ENCODE measurements around the gene PDSS1.
A peak's percentile ranks its signal among the peaks of the same experiment; 100 is the strongest.
"Not testable (repeated sequence)": the region's sequence is repeated elsewhere in the genome, so short reads cannot be mapped to it uniquely, and the experiment has no call there.

Gene PDSS1, protein sequence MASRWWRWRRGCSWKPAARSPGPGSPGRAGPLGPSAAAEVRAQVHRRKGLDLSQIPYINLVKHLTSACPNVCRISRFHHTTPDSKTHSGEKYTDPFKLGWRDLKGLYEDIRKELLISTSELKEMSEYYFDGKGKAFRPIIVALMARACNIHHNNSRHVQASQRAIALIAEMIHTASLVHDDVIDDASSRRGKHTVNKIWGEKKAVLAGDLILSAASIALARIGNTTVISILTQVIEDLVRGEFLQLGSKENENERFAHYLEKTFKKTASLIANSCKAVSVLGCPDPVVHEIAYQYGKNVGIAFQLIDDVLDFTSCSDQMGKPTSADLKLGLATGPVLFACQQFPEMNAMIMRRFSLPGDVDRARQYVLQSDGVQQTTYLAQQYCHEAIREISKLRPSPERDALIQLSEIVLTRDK

DNA sequence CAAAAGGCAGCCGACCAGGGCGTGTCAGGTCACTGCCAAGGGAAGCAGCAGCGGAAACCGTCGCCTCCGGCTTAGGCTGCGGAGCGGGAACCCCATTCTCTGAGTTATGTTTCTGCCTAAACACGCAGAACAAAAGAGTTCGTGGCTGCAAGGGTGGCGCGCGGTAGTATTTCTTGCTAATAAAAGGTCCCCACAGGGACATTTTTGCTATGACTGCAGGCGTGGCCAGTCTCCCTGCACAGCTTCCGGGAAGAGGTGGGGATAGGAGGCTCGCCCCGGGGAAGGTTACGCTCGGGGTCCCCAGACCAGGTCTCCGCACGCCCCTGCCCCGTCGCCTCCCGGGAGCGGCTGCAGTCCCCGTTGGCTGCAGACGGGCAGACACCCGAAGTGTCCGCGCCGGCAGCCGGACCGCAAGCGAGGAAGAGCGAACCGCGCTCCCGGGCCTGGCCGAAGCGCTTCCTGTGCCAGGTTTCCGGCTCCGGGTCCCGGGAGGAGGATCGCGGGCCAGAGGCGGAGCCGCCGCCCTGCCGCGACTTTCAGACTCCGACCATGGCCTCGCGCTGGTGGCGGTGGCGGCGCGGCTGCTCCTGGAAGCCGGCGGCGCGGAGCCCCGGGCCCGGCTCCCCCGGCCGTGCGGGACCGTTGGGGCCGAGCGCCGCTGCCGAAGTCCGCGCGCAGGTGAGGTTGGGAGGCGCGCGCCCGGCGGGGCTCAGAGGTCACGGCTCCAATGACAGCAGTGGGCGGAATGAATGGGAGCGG lies at the start of gene PDSS1:
Gene PDSS1, plus strand, starts transcription at position 539 of the 759 bp plus-strand sequence. Its CDS starts 11 bp downstream, at position 550.
- H3K27me3 Mint-ChIP-seq = no peaks in the 10 kb centered on the region
- H3K27ac Mint-ChIP-seq = peak within 1 kb of the TSS; percentile 95 to 98
- ATAC-seq = peak; percentile 86
- H3K9me3 Mint-ChIP-seq = no peaks in the 10 kb centered on the region
- peak; percentile 66 to 69 for DNase-seq
- peaks cover 44% of the 10 kb centered on the region for H3K4me1 Mint-ChIP-seq
- H3K4me3 Mint-ChIP-seq = peak within 1 kb of the TSS; percentile 99 to 100

DNA sequence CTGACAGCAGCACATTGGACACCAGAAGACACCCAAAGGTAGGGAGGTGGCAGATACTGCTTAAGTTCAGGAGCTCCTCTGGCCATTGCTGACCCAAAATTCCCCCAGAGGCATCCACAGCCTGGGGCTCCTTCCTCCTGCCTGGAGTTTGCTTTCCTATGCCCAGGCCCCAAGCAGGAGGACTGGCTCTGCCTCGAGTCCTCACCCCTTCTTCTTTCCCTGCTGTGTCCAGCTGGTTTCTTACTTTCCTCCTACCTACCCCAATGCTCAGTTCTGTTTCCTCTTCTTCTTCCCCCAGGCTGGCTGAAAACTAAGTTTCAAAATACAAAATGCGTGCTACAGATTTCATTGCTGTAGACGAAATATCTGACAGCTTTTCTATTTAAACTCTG lies 49.3 kb upstream of the PDSS1 start:
- not testable (repeated sequence) for H3K27me3 Mint-ChIP-seq, ATAC-seq, H3K4me1 Mint-ChIP-seq, DNase-seq, H3K4me3 Mint-ChIP-seq, H3K9me3 Mint-ChIP-seq
- peak overlapping the region; percentile 1 to 21 for H3K27ac Mint-ChIP-seq

DNA sequence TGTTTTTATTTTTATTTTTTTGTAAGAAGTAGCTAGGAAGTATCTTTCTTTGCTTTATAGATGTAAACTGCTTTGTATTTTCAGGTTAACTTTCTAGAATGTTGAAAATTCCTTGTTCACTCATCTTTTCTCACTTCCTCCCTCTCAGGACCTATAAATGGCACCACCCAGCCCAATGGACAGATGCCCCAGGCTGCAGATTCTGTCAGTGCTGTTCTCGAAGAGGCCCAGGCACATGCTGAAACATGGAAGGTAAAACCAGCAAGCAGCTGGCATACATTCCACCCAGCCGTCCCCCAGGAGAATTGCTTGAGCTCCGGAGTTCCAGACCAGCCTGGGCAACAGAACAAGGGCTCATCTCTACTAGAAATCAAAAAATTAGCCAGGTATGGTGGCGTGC lies 47.1 kb upstream of the PDSS1 start:
- no peak overlapping the region for H3K27ac Mint-ChIP-seq
- H3K4me3 Mint-ChIP-seq = no peak overlapping the region
- H3K9me3 Mint-ChIP-seq = no peaks in the 10 kb centered on the region
- no peak for DNase-seq
- H3K4me1 Mint-ChIP-seq = no peaks in the 10 kb centered on the region
- no peaks in the 10 kb centered on the region for H3K27me3 Mint-ChIP-seq
- no peak for ATAC-seq

DNA sequence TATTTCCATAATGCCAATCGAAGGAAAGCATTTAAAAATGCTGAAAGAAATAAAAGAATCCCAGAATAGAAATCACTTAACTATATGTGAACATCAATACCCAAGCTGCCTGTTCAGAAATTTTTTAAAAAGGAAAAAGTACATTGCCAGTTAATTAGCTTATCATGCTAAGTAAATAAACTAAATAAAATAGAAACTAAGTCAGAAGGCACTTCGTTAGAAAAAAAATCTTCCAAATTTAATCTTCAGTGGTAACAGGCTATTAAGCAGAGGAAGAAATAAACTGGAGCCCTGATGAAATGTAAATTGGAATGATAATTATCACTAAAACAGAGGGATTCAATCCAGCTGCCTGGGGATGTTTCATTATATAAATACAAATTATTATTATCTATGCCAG lies 46.0 kb upstream of the PDSS1 start:
- not testable (repeated sequence) for H3K4me1 Mint-ChIP-seq, DNase-seq, ATAC-seq, H3K27ac Mint-ChIP-seq, H3K27me3 Mint-ChIP-seq, H3K9me3 Mint-ChIP-seq, H3K4me3 Mint-ChIP-seq

DNA sequence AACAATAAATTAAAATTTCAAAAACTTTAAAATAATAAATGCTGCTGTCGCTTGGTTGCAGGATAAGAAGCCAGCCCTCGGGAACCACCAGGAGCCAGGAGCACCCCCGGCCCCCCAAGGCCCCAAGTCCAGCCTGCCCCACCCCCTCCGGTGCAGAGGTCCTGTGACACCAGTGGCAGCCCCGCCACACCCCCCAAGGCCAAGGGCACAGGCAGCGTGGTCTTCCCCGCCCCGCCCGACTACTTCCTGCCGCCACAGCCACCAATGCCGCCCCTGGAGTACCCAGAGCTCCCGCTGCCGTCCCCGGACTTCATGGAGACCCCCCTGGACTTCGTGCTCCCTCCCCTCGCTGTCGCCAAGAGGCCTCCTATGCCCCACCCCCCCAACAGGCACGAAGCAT lies 44.5 kb upstream of the PDSS1 start:
- Mint-ChIP-seq H3K27me3 (no peaks in the 10 kb centered on the region), H3K9me3 (peaks cover 7 to 8% of the 10 kb centered on the region in 2 donors), H3K4me3 (no peak overlapping the region), H3K4me1 (no peaks in the 10 kb centered on the region), H3K27ac (no peak overlapping the region)
- DNase-seq = no peak
- ATAC-seq = no peak

DNA sequence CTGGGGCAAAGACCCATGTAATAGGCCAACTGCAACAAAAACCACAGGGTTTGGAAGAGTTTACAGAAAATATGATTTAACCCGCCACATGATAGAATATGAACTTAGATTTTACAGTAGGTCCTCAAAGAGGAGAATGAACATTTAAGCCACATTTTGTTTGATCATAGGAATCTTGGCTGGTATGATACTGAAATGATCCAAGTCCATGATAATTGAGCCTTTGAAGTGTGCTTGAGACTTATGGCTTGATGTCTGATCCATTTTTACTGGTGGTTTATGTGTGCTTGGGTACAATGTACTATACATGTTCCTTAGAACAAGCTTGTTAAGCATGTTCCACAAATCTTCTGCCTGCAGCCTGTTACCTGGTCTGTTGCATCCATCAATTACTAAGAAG lies 41.8 kb upstream of the PDSS1 start:
- DNase-seq (no peak), ATAC-seq (no peak)
- Mint-ChIP-seq H3K4me1 (no peaks in the 10 kb centered on the region), H3K9me3 (peaks cover 12 to 16% of the 10 kb centered on the region in 2 donors), H3K27ac (no peak overlapping the region), H3K4me3 (no peak overlapping the region), H3K27me3 (no peaks in the 10 kb centered on the region)

DNA sequence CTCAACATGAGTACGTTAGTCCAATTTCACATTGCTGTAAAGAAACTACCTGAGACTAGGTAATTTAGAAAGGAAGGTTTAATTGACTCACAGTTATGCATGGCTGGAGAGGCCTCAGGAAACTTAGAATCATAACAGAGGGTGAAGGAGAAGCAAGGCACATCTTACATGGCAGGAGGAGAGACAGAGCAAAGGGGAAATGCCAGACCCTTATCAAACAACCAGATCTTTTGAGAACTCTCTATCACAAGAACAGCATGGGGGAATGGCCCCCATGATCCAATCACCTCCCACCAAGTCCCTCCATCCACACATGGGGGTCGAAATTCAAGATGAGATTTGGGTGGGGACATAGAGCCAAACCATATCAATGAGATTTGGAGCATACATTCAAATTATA lies 34.6 kb upstream of the PDSS1 start:
- Mint-ChIP-seq H3K4me3 (no peak overlapping the region), H3K27ac (no peak overlapping the region), H3K9me3 (peaks cover 14 to 22% of the 10 kb centered on the region in 2 donors), H3K4me1 (no peaks in the 10 kb centered on the region), H3K27me3 (no peaks in the 10 kb centered on the region)
- DNase-seq (no peak), ATAC-seq (no peak)

DNA sequence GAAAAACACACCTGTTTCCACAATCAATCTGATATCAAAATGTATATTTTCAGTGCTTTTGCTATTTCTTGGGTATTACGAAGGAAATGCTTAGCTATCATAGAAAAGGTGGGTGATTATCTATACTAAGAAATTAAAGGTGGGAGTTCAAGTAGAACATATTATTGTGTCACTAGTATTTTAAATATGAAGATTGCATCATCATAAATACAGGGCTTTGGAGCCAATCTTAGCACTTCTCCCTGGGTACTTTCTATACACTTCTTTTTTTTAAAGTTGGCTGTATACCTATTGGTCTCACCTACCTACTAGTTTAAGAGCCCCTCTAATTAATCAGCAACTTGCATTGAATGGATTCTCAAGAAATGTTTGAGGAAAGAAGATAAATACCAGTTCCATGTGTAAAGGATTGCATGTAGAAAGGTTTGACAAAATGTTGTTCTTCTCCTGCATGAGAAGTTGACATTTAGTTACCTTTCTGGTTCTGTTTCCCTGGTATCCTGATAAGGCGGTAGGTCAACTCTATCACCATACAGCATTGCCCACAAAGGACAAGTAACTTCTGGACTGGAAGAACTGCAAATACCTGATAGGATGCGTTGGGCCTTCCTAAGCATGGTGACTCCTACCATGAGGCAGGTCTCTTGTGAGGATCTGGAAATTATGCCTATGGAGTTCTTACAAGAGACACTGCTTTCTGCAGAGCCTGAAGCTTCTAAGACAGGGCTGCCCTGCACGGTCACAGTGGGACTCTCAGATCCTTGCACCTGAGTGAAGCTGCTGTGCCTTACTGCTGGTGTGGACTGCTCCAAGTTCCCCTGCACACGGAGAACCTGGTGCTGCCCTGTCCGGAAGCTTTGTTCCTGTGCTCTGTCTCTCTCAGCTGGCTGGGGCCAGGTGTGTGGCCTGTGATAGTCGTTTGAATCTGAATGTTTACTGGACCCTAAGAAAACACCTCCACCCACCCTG lies 32.1 kb upstream of the PDSS1 start:
- no peaks in the 10 kb centered on the region for H3K27me3 Mint-ChIP-seq
- peaks cover 9 to 12% of the 10 kb centered on the region in 2 donors for H3K9me3 Mint-ChIP-seq
- peak overlapping the region in 1 of 2 donors; percentile 19 for H3K27ac Mint-ChIP-seq
- DNase-seq (no peak), ATAC-seq (no peak)
- H3K4me1 Mint-ChIP-seq = no peaks in the 10 kb centered on the region
- H3K4me3 Mint-ChIP-seq = no peak overlapping the region

DNA sequence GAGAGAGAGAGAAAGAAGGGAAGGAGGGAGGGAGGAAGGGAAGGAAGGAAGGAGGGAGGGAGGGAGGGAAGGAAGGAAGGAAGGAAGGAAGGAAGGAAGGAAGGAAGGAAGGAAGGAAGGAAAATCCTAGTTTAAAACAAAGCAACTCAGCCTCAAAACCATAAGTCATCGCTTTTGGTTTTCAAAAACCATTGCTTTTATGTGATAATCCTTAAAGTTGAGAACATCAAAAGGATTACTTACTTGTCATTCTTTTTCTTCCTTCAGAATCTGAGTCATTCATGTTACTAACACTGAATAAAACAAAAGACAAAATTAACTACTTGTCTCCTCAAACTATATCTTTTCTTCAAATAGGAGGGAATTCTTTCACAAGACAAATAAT lies 21.6 kb upstream of the PDSS1 start:
- Mint-ChIP-seq H3K27me3 (no peaks in the 10 kb centered on the region), H3K4me1 (peaks cover 5% of the 10 kb centered on the region), H3K9me3 (no peaks in the 10 kb centered on the region), H3K27ac (no peak overlapping the region), H3K4me3 (no peak overlapping the region)
- DNase-seq = no peak
- ATAC-seq = no peak

DNA sequence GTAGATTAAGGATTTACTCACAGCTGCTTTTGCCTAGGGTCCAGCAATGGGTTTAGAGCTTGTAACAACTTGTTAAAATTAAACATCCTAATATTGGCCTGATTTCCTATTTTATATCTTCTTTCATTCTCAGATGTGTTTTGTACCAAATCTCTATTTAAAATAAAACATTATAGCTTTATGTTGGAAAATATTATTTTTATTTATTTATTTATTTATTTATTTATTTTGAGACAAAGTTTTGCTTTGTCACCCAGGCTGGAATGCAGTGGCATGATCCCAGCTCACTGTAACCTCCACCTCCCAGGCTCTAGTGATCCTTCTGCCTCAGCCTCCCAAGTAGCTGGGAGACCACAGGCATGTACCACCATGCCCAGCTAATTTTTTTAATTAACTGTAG lies 17.9 kb upstream of the PDSS1 start:
- DNase-seq = no peak
- H3K27ac Mint-ChIP-seq = no peak overlapping the region
- no peak overlapping the region for H3K4me3 Mint-ChIP-seq
- H3K4me1 Mint-ChIP-seq = peaks cover 21% of the 10 kb centered on the region
- ATAC-seq = no peak
- no peaks in the 10 kb centered on the region for H3K27me3 Mint-ChIP-seq
- H3K9me3 Mint-ChIP-seq = no peaks in the 10 kb centered on the region

DNA sequence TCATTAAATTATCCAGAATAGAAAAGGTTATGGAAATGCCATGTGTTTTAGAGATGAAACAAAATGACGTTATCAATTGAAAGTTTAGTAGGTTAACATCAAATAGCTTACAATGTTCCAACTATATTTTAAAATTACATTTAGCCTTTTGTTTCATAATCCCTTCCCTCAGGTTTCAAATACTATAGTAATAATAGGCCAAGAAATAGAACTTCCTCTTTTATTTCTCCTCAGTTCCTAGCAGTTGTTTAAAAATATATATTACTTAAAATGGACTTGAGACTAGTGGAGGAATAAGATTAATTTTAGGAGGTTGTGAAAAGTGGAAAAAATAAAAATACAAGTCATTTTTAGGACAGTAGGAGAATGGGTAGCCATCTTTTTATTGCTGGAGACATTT lies 16.4 kb upstream of the PDSS1 start:
- no peaks in the 10 kb centered on the region for H3K9me3 Mint-ChIP-seq
- H3K27me3 Mint-ChIP-seq = no peaks in the 10 kb centered on the region
- ATAC-seq (no peak), DNase-seq (no peak)
- H3K27ac Mint-ChIP-seq = no peak overlapping the region
- H3K4me1 Mint-ChIP-seq = peaks cover 25% of the 10 kb centered on the region
- no peak overlapping the region for H3K4me3 Mint-ChIP-seq

DNA sequence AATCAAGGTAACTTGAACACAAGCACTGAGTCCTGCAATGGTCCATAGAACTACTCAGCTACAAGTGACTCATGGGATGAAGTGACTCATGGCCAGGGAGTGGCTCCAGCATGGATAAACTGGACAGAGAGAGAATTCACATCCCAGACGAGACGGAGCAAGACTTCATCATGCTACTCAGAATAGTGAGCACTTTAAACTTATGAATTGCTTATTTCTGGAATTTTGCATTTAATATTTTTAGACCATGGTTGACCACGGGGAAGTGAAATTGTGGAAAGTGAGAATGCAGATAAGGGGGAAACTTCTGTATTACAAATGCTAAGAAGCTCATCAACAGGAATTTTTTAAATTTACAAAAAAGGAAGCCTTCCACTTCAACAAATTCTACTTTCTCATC lies 15.5 kb upstream of the PDSS1 start:
- not testable (repeated sequence) for H3K9me3 Mint-ChIP-seq, H3K27me3 Mint-ChIP-seq, H3K4me3 Mint-ChIP-seq, ATAC-seq, H3K27ac Mint-ChIP-seq, DNase-seq
- H3K4me1 Mint-ChIP-seq = peaks cover 25% of the 10 kb centered on the region

DNA sequence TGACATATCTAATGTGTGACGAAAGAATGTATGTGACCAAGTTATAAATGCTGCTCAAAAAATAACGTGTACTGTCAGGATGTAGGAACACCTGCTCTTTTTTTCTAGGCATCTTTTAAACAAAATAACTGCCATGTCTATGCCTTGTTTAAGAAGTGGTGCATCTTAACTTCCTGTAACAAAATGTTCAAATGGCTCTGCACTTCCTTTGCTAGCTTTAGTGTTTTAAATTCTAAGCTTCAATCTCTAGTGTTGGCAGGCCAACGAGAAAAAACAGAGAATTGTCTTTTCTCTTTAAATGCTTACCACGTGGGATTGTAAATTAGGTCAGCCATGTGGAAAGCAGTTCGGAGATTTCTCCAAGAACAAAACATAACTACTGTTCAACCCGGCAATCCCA lies 14.6 kb upstream of the PDSS1 start:
- no peaks in the 10 kb centered on the region for H3K27me3 Mint-ChIP-seq
- ATAC-seq = no peak
- H3K9me3 Mint-ChIP-seq = no peaks in the 10 kb centered on the region
- no peak for DNase-seq
- no peak overlapping the region for H3K27ac Mint-ChIP-seq
- peak overlapping the region in 1 of 2 donors; percentile 20 for H3K4me3 Mint-ChIP-seq
- peaks cover 25% of the 10 kb centered on the region for H3K4me1 Mint-ChIP-seq

DNA sequence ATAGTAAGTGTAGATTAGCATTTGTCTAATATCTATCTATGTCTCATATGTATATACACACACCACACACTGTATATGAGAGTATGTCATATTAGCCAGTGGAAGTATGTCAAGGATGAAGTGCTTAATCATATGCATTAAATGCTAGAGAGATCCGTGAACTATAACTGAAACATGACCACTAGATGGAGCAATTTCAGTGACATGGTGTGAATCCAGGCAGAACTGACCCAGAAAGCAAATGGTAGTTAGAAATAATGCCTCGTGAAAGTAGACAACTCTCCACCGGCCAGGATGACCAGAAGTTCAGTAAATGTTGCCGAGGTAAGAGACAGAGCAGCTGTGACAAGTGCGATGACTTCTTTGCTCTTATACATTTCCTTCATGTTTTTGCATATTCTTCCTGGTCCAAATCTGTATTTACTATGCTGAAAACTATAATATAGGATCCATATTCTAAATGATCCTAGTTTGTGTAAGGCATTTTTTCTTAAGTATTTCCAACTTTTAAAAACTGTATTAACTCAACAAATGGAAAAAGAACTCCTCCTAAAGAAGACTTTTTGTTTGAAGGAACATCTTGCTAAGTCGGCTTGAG lies 12.7 kb upstream of the PDSS1 start:
- H3K27me3 Mint-ChIP-seq, H3K9me3 Mint-ChIP-seq: not testable (repeated sequence)
- ATAC-seq = peak; percentile 96
- H3K4me3 Mint-ChIP-seq = peak overlapping the region; percentile 19 to 51
- peak overlapping the region in 1 of 2 donors; percentile 69 for H3K27ac Mint-ChIP-seq
- DNase-seq = peak; percentile 14 to 19
- H3K4me1 Mint-ChIP-seq = peaks cover 36% of the 10 kb centered on the region

DNA sequence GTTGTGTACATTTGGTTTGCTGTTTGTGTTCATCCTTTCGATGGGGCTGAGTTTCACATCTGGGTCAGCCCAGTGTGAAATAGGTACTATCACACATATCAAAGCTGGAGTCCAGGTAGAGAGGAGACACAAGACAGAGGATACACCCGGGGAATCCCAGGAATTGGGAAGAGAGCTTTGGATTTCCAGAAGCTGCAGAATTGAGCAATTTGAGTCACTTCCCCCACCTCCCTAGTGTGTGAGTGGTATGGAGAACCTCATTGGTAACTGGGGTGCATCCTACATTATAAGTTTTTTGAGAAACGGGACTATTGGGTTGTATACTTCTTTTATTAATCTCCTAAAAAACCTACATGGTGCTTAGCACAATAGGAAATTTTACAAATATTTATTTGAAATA lies 12.1 kb upstream of the PDSS1 start:
- Mint-ChIP-seq H3K27ac (no peak overlapping the region), H3K9me3 (peaks cover 0 to 4% of the 10 kb centered on the region in 2 donors), H3K27me3 (no peaks in the 10 kb centered on the region), H3K4me1 (peaks cover 38% of the 10 kb centered on the region), H3K4me3 (peak overlapping the region in 1 of 2 donors; percentile 15)
- DNase-seq (no peak), ATAC-seq (no peak)
